Prostate gland (tissue), 2 donors: ENCODE results near the gene UST. TPM values are rescaled to one million over a fixed set of nuclear protein-coding genes. Genes with fewer than 3 reads are reported as not detected.
"Not testable (repeated sequence)": the region's sequence is repeated elsewhere in the genome, so short reads cannot be mapped to it uniquely, and the experiment has no call there.

Source experiments
- DNase-seq: peaks from one replicate; pipeline ENCODE4 v3.0.0-alpha.2; 2019; ENCODE audit warnings: low spot score
- H3K27ac ChIP-seq, 2 donors: fragments of 200-600 bp; sonication (generic); 2 replicates each; pipeline ENCODE4 v1.5.1; 2017 to 2019
- H3K27me3 ChIP-seq: fragments of 200-600 bp; sonication (generic); replicated peaks from 2 replicates; pipeline ENCODE4 v1.5.1; 2019; ENCODE audit not compliant: insufficient read depth
- H3K36me3 ChIP-seq, 2 donors: fragments of 200-600 bp; sonication (generic); 1 replicate in 1 of 2; 2 replicates in 1 of 2; pipeline versions ENCODE4 v1.5.1 to v1.8.1; 2017 to 2019
- H3K4me1 ChIP-seq: fragments of 200-600 bp; sonication (generic); replicated peaks from 2 replicates; pipeline ENCODE4 v1.5.1; 2019
- H3K4me3 ChIP-seq, 2 donors: fragments of 200-600 bp; sonication (generic); 2 replicates each; pipeline ENCODE4 v1.5.1; 2017 to 2019
- H3K9me3 ChIP-seq: fragments of 200-600 bp; sonication (generic); 2 replicates; pipeline ENCODE4 v1.5.1; 2017
- POLR2A ChIP-seq: fragments of 450-650 bp; IDR thresholded peaks from one replicate; pipeline ENCODE4 v1.6.1; 2016; ENCODE audit warnings: antibody characterized with exemption, mild to moderate bottlenecking
- POLR2AphosphoS5 ChIP-seq: sonication (generic); formaldehyde crosslinking; IDR thresholded peaks from one replicate; pipeline ENCODE4 v1.6.1; 2017; ENCODE audit warnings: antibody characterized with exemption
- WGBS: methylation state at CpG from one replicate; pipeline ENCODE4 v1.1.5; 2018; 5-methylcytosine and 5-hydroxymethylcytosine counted together
- intact Hi-C: fragments of 100-400 bp; cut with DNase I; formaldehyde crosslinking; loops from one replicate; pipeline ENCODE4 v1.14.2; 2022
- total RNA-seq, 2 donors: library from RNA; depleted of rRNA; stranded (reverse); fragments of >200 nt; gene quantifications; one replicate each; pipeline ENCODE4 v1.1.0, GENCODE V29; 2016
- TF ChIP-seq, protein P1 (sequence below), 4 experiments: fragments of 200-600 bp in 2 of 4; fragments of 450-650 bp in 2 of 4; sonication (generic) in 2 of 4; IDR thresholded peaks; 1 replicate in 3 of 4; 2 replicates in 1 of 4; pipeline ENCODE4 v1.5.1; 2016 to 2019; ENCODE audit warnings: antibody characterized with exemption in 4 of 4, mild to moderate bottlenecking in 2 of 4, moderate library complexity in 2 of 4

The UST gene
- total RNA-seq, 2 donors from 2014 or later: 6.6 to 12.9 TPM

DNA sequence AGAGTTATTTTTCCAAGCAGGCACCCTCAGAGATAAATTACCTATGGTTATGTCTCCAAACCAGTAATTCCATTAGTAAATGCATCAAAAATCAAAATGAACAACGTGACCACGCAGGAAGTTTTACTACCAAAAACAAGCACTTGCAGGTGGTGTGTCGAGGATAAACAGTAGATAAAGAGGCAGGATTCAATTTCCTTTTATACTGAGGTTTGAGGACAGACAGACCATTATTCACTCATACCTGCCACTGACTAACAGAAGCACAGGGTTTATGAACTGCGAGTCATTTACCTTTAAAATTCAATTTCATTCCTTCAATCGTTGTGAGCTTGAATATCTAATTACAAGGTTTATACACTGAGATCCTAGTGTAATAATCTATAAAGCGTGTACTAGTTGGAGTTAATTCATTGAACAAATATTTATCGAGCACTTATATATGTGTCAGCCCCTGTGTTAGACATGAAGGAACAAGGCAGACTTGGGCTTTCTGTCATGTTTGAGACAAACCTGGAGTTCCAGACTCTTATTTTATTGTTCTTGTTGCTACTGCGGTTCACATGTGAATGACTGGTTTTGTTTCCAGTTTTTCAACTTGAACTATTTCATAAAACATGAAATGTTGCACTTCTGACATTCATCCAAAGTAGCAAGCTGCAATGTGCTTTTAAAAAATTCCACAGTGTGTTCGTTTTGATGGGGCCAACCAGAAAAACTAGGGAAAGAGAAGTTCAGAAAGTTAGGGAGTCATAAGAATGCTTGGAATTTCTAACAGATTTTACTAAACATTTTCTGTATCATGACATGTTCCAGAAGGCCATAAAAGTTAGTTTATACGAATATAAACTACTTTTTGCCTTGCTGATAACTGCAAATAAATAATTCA lies 205.6 kb downstream of the UST start:
- Histone ChIP-seq H3K36me3 (no peaks in the 10 kb centered on the region), H3K9me3 (no peaks in the 10 kb centered on the region), H3K27me3 (no peaks in the 10 kb centered on the region), H3K4me3 (no peak overlapping the region), H3K27ac (no peak overlapping the region), H3K4me1 (no peaks in the 10 kb centered on the region)
- DNase-seq: no peak
- TF ChIP-seq, protein P1, sequence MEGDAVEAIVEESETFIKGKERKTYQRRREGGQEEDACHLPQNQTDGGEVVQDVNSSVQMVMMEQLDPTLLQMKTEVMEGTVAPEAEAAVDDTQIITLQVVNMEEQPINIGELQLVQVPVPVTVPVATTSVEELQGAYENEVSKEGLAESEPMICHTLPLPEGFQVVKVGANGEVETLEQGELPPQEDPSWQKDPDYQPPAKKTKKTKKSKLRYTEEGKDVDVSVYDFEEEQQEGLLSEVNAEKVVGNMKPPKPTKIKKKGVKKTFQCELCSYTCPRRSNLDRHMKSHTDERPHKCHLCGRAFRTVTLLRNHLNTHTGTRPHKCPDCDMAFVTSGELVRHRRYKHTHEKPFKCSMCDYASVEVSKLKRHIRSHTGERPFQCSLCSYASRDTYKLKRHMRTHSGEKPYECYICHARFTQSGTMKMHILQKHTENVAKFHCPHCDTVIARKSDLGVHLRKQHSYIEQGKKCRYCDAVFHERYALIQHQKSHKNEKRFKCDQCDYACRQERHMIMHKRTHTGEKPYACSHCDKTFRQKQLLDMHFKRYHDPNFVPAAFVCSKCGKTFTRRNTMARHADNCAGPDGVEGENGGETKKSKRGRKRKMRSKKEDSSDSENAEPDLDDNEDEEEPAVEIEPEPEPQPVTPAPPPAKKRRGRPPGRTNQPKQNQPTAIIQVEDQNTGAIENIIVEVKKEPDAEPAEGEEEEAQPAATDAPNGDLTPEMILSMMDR (IDR thresholded peaks at IDR 0.05): no peak
- TF ChIP-seq POLR2A: no peak
- TF ChIP-seq POLR2AphosphoS5: peak; percentile 8
- 13% methylated on average over 10 of the region's 10 CpGs for WGBS
- intact Hi-C loops: no loop called here

DNA sequence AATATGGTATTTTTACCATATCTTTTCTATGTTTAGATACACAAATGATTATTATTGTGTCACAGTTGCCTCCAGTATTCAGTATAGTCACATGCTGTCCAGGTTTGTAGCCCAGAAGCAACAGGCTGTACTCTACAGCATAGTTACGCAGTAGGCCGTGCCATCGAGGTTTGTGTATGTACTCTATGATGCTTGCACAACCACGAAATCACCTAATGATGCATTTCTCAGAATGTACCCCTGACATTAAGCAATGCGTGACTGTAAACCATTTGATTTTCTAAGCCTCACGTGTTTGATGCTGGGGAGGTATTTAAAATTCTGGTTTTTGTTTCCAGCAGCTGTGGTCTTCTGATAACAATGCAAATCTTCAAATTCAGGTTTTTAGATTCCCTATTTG lies 207.6 kb downstream of the UST start:
- Histone ChIP-seq H3K36me3 (no peaks in the 10 kb centered on the region), H3K9me3 (no peaks in the 10 kb centered on the region), H3K27me3 (no peaks in the 10 kb centered on the region), H3K4me1 (no peaks in the 10 kb centered on the region), H3K27ac (no peak overlapping the region), H3K4me3 (no peak overlapping the region)
- intact Hi-C loops: no loop called here
- 93% methylated on average over 6 of the region's 6 CpGs for WGBS
- DNase-seq: no peak
- TF ChIP-seq POLR2AphosphoS5: no peak
- TF ChIP-seq POLR2A: no peak
- TF ChIP-seq, protein P1 (IDR thresholded peaks at IDR 0.05): no peak

DNA sequence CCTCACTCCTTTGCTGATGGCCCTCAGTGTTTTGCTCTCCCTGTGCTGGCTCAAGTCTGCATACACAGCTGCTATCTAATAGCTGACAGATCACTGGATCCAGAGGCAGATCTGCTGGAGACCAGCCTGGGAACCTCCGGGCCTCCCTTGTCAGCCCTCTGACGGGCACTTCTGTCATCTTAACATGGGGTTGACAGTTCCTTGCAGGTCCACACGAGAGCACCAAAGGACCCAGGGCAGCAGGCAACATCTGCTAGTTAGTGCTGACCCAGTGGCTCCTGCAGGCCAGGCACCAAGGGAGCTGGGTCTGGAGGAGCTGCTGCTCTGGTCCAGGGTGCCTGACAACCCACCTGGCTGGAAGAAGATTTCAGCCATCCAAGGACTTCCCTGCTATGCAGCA lies 208.1 kb downstream of the UST start:
- Histone ChIP-seq H3K9me3 (no peaks in the 10 kb centered on the region), H3K4me1 (no peaks in the 10 kb centered on the region), H3K27me3 (no peaks in the 10 kb centered on the region), H3K4me3 (no peak overlapping the region), H3K36me3 (no peaks in the 10 kb centered on the region), H3K27ac (no peak overlapping the region)
- DNase-seq: no peak
- TF ChIP-seq, protein P1 (IDR thresholded peaks at IDR 0.05): no peak
- TF ChIP-seq POLR2A: no peak
- no peak for TF ChIP-seq POLR2AphosphoS5
- WGBS: 67% methylated on average over 3 of the region's 3 CpGs
- intact Hi-C loops: no loop called here

DNA sequence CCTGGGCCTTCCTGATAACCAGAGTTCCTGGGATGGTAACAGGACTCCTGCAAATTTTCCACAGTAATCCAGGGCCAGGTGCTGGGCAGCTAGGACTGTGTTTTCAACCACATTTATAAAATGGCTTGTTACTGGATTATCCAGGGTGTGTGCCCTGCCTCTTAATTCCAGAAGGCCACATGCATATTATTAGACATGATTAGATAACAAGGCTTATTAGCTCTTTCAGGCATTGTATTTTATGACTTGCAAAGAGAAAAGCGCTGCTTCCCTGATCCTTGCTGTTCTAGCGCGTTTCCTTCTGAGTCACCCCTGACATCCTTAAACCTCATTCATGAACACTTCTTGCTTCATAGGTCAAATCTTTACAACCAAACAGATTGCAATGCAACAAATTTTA lies 208.6 kb downstream of the UST start:
- DNase-seq: no peak
- no peaks in the 10 kb centered on the region for H3K9me3 ChIP-seq

GRCh38 chr6:148956163-148956562 lies 209.3 kb downstream of the UST start:
- intact Hi-C loops, H3K27ac ChIP-seq, H3K9me3 ChIP-seq, H3K27me3 ChIP-seq, H3K4me3 ChIP-seq, H3K4me1 ChIP-seq, H3K36me3 ChIP-seq, DNase-seq: not testable (repeated sequence)
- WGBS: 96% methylated on average over 7 of the region's 7 CpGs

More for the DNA sequence above, 208.6 kb downstream of the UST start:
- H3K27me3 ChIP-seq: no peaks in the 10 kb centered on the region
- over 99% methylated on average over 3 of the region's 3 CpGs for WGBS
- H3K4me3 ChIP-seq: no peak overlapping the region
- no peaks in the 10 kb centered on the region for H3K36me3 ChIP-seq
- intact Hi-C loops: no loop called here
- H3K27ac ChIP-seq: no peak overlapping the region
- TF ChIP-seq, protein P1 (IDR thresholded peaks at IDR 0.05): no peak
- TF ChIP-seq POLR2A: no peak
- TF ChIP-seq POLR2AphosphoS5: no peak
- H3K4me1 ChIP-seq: no peaks in the 10 kb centered on the region
